GM12875 (cell line): ENCODE data around the gene ASTN2.

Experiments used
- H3K4me3 ChIP-seq: one replicate; pipeline ENCODE4 v1.5.1; 2011; ENCODE audit warnings: low read depth, low read length, control low read depth
- TF ChIP-seq, protein P1 (sequence below): IDR thresholded peaks from 2 replicates; pipeline ENCODE4 v1.5.1; 2011; ENCODE audit warnings: low read depth, mild to moderate bottlenecking, control low read depth, inconsistent platforms, low read length, moderate library complexity, borderline replicate concordance; ENCODE audit not compliant: insufficient read depth

The ASTN2 gene

GRCh38 chr9:116940614-116941215, 474.1 kb downstream of the ASTN2 start:
- no peak overlapping the region for H3K4me3 ChIP-seq
- TF ChIP-seq, protein P1, sequence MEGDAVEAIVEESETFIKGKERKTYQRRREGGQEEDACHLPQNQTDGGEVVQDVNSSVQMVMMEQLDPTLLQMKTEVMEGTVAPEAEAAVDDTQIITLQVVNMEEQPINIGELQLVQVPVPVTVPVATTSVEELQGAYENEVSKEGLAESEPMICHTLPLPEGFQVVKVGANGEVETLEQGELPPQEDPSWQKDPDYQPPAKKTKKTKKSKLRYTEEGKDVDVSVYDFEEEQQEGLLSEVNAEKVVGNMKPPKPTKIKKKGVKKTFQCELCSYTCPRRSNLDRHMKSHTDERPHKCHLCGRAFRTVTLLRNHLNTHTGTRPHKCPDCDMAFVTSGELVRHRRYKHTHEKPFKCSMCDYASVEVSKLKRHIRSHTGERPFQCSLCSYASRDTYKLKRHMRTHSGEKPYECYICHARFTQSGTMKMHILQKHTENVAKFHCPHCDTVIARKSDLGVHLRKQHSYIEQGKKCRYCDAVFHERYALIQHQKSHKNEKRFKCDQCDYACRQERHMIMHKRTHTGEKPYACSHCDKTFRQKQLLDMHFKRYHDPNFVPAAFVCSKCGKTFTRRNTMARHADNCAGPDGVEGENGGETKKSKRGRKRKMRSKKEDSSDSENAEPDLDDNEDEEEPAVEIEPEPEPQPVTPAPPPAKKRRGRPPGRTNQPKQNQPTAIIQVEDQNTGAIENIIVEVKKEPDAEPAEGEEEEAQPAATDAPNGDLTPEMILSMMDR = no peak

DNA sequence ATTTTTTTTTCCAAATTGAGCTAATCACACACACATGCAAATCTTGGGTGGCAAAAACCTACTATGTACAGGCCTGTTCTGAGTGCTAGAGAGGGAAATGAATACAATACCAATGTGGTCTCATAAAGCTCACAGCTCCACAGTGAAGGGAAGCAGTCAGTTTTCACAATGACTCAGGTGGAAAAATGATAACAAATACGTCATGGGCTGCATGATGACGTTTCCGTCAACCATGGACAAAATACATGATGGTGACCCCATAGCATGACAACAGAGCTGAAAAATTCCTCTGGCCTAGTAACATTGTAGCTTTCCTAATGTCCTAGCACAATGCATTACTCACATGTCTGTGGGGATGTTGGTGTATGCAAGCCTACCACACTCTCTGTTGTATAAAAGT, 475.2 kb downstream of the ASTN2 start:
- H3K4me3 ChIP-seq = no peak overlapping the region
- TF ChIP-seq, protein P1 = no peak

- TF ChIP-seq, protein P1 = no peak
- no peak overlapping the region for H3K4me3 ChIP-seq
These were observed 475.7 kb downstream of the ASTN2 start for GRCh38 chr9:116939161-116939560.

DNA sequence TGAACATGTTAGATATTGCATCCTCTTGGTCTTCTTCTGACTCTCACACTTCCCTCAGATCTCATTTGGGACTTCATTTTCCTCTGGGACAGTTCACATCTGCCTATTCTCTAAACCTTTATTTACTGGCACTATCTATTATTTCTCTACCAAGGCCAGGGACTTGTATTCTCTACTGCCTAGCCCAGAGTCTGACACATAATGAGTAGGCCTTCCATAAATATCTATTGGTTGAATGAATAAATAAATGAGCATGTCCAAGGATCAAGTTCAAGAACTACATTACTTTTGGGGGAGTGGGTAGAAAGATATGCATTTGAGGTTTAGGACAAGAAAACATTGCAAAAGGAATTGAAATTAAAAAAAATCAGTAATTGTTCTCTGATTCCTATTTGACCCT, 477.5 kb downstream of the ASTN2 start:
- H3K4me3 ChIP-seq = no peak overlapping the region
- TF ChIP-seq, protein P1 = no peak

DNA sequence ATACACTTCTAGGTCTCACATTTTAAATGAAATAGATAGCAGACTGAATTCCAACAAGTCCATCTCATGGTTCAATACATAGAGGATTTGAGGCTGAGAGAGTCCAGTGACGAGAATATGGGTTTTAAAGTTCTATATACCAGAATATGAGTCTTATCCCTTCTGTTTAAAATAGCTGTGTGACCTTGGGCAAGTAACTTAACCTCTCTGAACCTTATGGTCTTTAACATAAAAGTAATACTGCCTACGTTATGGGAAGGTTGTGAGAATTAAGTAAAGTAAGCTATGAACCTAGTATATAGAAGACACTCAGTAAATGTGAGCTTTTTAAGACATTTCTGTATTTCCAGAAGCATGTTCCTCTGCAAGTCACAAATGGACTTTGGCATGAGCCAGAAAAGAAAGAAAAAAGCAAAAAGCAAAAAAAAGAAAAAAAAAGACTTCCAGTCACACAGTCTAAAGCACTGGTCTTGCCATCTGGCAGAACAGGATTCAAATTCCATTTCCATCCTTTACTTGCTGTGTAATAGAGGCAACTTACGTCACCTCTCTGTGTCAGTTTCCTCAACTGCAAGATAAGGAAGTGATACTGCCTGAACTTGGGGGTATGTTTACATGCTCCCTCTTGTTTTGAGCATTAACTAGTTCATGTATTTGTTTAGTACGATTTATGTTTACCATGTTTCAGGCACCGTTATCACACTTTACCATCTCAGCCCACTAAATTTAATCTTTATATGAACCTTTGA, 479.5 kb downstream of the ASTN2 start:
- TF ChIP-seq, protein P1 = no peak
- no peak overlapping the region for H3K4me3 ChIP-seq

- H3K4me3 ChIP-seq = no peak overlapping the region
- TF ChIP-seq, protein P1 = no peak
These were observed 480.7 kb downstream of the ASTN2 start for GRCh38 chr9:116934131-116934530.

- no peak overlapping the region for H3K4me3 ChIP-seq
- TF ChIP-seq, protein P1 = no peak
These were observed 481.6 kb downstream of the ASTN2 start for GRCh38 chr9:116933251-116933650.
